ENCODE results near the gene DPYSL3.

DPYSL3 gene

GRCh38 chr5:147547730-147548129 is 37.9 kb upstream of the DPYSL3 start:
- DNase-seq (ENCODE audit: low read depth in 1 of 2, low spot score in 1 of 2), result no peak
- Histone ChIP-seq H3K27ac (replicated peaks) (no peak overlapping the region), H3K4me3 (replicated peaks; ENCODE audit: insufficient read depth, low read length) (no peak overlapping the region), H3K27me3 (ENCODE audit: insufficient read depth, poor library complexity, severe bottlenecking) (no peaks in the 10 kb centered on the region)
- no peak for TF ChIP-seq GABPA (IDR thresholded peaks at IDR 0.05; ENCODE audit: low read depth)
- TF ChIP-seq CTCF (IDR thresholded peaks at IDR 0.05; ENCODE audit: insufficient read depth, low read length), result no peak
- no peak for TF ChIP-seq SPI1 (IDR thresholded peaks at IDR 0.05; ENCODE audit: borderline replicate concordance, low read depth)
- TF ChIP-seq, protein P1, sequence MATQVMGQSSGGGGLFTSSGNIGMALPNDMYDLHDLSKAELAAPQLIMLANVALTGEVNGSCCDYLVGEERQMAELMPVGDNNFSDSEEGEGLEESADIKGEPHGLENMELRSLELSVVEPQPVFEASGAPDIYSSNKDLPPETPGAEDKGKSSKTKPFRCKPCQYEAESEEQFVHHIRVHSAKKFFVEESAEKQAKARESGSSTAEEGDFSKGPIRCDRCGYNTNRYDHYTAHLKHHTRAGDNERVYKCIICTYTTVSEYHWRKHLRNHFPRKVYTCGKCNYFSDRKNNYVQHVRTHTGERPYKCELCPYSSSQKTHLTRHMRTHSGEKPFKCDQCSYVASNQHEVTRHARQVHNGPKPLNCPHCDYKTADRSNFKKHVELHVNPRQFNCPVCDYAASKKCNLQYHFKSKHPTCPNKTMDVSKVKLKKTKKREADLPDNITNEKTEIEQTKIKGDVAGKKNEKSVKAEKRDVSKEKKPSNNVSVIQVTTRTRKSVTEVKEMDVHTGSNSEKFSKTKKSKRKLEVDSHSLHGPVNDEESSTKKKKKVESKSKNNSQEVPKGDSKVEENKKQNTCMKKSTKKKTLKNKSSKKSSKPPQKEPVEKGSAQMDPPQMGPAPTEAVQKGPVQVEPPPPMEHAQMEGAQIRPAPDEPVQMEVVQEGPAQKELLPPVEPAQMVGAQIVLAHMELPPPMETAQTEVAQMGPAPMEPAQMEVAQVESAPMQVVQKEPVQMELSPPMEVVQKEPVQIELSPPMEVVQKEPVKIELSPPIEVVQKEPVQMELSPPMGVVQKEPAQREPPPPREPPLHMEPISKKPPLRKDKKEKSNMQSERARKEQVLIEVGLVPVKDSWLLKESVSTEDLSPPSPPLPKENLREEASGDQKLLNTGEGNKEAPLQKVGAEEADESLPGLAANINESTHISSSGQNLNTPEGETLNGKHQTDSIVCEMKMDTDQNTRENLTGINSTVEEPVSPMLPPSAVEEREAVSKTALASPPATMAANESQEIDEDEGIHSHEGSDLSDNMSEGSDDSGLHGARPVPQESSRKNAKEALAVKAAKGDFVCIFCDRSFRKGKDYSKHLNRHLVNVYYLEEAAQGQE (IDR thresholded peaks at IDR 0.05; ENCODE audit: insufficient replicate concordance, low read depth), result no peak
- no peak for TF ChIP-seq POLR2AphosphoS5 (IDR thresholded peaks at IDR 0.05; ENCODE audit: low read depth)

- no peak for TF ChIP-seq CTCF (IDR thresholded peaks at IDR 0.05; ENCODE audit: insufficient read depth, low read length)
- no peak for TF ChIP-seq SPI1 (IDR thresholded peaks at IDR 0.05; ENCODE audit: borderline replicate concordance, low read depth)
- TF ChIP-seq GABPA (IDR thresholded peaks at IDR 0.05; ENCODE audit: low read depth), result no peak
- TF ChIP-seq, protein P1 (IDR thresholded peaks at IDR 0.05; ENCODE audit: insufficient replicate concordance, low read depth), result no peak
- TF ChIP-seq POLR2AphosphoS5 (IDR thresholded peaks at IDR 0.05; ENCODE audit: low read depth), result no peak
- Histone ChIP-seq H3K27ac (replicated peaks) (no peak overlapping the region), H3K4me3 (replicated peaks; ENCODE audit: insufficient read depth, low read length) (no peak overlapping the region), H3K27me3 (ENCODE audit: insufficient read depth, poor library complexity, severe bottlenecking) (no peaks in the 10 kb centered on the region)
- no peak for DNase-seq (ENCODE audit: low read depth in 1 of 2, low spot score in 1 of 2)
Observed at GRCh38 chr5:147544556-147544955, 34.7 kb upstream of the DPYSL3 start.

- no peak for DNase-seq (ENCODE audit: low read depth in 1 of 2, low spot score in 1 of 2)
- Histone ChIP-seq H3K4me3 (replicated peaks; ENCODE audit: insufficient read depth, low read length) (no peak overlapping the region), H3K27ac (replicated peaks) (no peak overlapping the region), H3K27me3 (ENCODE audit: insufficient read depth, poor library complexity, severe bottlenecking) (no peaks in the 10 kb centered on the region)
- TF ChIP-seq CTCF (IDR thresholded peaks at IDR 0.05; ENCODE audit: insufficient read depth, low read length) (no peak), SPI1 (IDR thresholded peaks at IDR 0.05; ENCODE audit: borderline replicate concordance, low read depth) (no peak), POLR2AphosphoS5 (IDR thresholded peaks at IDR 0.05; ENCODE audit: low read depth) (no peak)
Observed at GRCh38 chr5:147539053-147539452, 29.2 kb upstream of the DPYSL3 start.

DNA sequence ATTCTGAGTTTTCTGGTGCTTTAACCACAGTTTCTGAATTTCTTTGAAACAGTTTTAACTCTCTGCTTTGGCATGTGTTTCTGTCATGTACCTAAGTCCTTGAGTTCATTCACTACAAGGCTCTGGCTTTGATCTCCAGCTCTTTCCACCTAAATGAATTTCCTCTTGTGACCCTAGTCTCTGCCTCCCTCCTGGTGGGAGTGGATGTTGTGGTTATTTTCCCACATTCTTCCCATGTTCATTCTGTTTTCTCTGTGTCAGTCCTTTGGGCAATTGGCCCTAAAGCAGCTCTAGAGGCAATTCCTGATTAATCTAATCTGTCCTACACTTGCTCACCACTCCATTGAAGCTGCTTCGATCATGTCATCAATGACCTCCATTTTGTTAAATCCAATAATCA is 28.4 kb upstream of the DPYSL3 start:
- TF ChIP-seq CTCF (IDR thresholded peaks at IDR 0.05; ENCODE audit: insufficient read depth, low read length), result no peak
- TF ChIP-seq POLR2AphosphoS5 (IDR thresholded peaks at IDR 0.05; ENCODE audit: low read depth), result no peak
- TF ChIP-seq GABPA (IDR thresholded peaks at IDR 0.05; ENCODE audit: low read depth), result no peak
- TF ChIP-seq SPI1 (IDR thresholded peaks at IDR 0.05; ENCODE audit: borderline replicate concordance, low read depth), result no peak
- TF ChIP-seq, protein P1 (IDR thresholded peaks at IDR 0.05; ENCODE audit: insufficient replicate concordance, low read depth), result no peak
- DNase-seq (ENCODE audit: low read depth in 1 of 2, low spot score in 1 of 2), result no peak

More for the DNA sequence above, 28.4 kb upstream of the DPYSL3 start:
- Histone ChIP-seq H3K27me3 (ENCODE audit: insufficient read depth, poor library complexity, severe bottlenecking) (no peaks in the 10 kb centered on the region), H3K27ac (replicated peaks) (no peak overlapping the region), H3K4me3 (replicated peaks; ENCODE audit: insufficient read depth, low read length) (no peak overlapping the region)
